RWPE1 (cell line): ENCODE measurements around the gene RPF1.
"Not testable (repeated sequence)": the region's sequence is repeated elsewhere in the genome, so short reads cannot be mapped to it uniquely, and the experiment has no call there.

Source experiments
- CTCF ChIA-PET: fragments of 350-600 bp; sonication (Branson Sonifier 250); formaldehyde crosslinking; extraction: SDS; loops from one replicate; lab custom pipeline; 2021; lab: Yijun Ruan, JAX
- POLR2A ChIA-PET: fragments of 400-600 bp; formaldehyde crosslinking; extraction: SDS; loops from one replicate; lab custom pipeline; 2020; ENCODE audit warnings: antibody characterized with exemption; ENCODE audit not compliant: low non-redundant PET; lab: Yijun Ruan, JAX
- DNase-seq: peaks from one replicate; pipeline ENCODE4 v3.0.0; 2012; ENCODE audit warnings: low spot score
- H3K27ac ChIP-seq: fragments of 450-650 bp; 2 replicates; pipeline ENCODE4 v1.5.1; 2017
- TF ChIP-seq, protein P1 (sequence below): fragments of 450-650 bp; conservative IDR thresholded peaks from 2 replicates; pipeline ENCODE4 v1.5.1; 2017; ENCODE audit warnings: low read depth, mild to moderate bottlenecking

RPF1 gene

DNA sequence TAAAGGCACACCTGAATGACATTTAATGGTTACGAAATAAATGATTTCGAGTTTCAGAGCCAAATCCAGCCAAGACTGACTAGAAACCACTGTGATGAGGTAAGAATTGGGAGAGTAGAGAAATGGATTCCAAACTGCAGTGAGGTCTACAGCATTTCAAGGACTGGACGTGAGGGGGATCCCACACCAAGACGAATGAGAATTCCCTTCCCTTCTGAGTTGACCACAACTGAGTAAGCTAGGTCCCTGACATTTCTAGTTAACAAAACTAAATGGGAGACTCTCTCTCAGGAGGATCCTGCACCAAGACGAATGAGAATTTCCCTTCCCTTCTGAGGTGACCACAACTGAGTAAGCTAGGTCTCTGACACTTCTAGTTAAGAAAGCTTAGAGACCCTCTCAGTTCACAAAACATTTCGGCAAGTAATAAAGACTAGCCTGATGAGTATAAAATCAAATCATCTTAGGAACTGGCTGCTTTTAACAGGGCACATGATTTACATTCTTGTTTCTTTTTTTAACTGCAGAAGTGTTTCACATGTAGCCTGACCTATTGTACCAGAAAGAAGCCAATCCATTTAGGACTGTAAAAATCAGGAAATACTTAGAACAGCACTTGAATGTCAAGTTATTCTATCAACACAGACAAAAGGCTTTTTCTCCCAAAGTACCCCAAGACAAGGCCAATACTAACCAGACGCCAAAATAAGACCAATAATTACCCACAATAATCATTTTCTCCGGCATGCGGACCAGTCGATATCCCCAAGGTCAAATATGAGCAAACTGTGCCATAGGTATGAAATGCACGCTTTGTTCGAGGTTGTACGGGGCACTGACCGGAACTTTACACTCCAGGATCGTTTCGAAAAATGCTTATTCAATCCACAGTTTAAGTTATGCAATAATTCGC lies 25.8 kb downstream of the RPF1 start:
- POLR2A ChIA-PET = interaction anchor here (0.9 kb wide), 1 partner anchor 132 kb away, joined by 3 read pairs; no protein-coding TSS in a partner anchor
- CTCF ChIA-PET = interaction anchor here (1.3 kb wide), 1 partner anchor 115 kb away, joined by 7 read pairs; no protein-coding TSS in a partner anchor
- peak; percentile 15 for DNase-seq
- TF ChIP-seq, protein P1, sequence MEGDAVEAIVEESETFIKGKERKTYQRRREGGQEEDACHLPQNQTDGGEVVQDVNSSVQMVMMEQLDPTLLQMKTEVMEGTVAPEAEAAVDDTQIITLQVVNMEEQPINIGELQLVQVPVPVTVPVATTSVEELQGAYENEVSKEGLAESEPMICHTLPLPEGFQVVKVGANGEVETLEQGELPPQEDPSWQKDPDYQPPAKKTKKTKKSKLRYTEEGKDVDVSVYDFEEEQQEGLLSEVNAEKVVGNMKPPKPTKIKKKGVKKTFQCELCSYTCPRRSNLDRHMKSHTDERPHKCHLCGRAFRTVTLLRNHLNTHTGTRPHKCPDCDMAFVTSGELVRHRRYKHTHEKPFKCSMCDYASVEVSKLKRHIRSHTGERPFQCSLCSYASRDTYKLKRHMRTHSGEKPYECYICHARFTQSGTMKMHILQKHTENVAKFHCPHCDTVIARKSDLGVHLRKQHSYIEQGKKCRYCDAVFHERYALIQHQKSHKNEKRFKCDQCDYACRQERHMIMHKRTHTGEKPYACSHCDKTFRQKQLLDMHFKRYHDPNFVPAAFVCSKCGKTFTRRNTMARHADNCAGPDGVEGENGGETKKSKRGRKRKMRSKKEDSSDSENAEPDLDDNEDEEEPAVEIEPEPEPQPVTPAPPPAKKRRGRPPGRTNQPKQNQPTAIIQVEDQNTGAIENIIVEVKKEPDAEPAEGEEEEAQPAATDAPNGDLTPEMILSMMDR = no peak
- peak overlapping the region; percentile 96 for H3K27ac ChIP-seq

DNA sequence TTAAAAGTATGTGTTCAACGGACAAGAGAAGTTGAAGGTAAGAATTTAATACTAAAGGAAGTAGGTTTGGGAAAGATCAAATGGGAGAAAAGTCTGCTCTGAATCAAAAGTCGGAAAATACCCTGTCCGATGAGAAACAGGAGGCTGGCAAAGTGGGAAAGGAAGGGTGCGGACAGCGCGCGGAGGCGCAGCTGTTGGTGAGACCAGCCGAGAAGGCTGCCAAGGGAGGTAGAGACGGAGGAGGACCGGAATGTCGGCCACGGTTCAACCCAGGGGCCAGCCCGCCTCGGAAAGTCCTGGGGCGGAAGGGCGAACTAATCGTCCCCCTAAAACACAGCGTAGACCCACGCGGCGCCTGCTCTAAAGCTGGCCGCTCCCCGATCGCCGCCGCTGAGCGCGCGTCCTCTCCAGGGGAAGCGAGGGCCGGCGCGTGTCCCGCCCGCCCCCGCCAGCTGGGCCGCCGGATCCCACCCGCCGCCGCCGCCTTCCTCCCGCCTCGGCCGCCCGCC lies 26.5 kb downstream of the RPF1 start:
- ChIA-PET CTCF (interaction anchor here (0.6 kb wide), 2 partner anchors 115 to 119 kb away, joined by 3 to 4 read pairs; no protein-coding TSS in a partner anchor), POLR2A (interaction anchor here (0.6 to 0.9 kb wide), 3 partner anchors 14 to 131 kb away, joined by 3 read pairs; no protein-coding TSS in a partner anchor)
- DNase-seq = peak; percentile 52
- TF ChIP-seq, protein P1 = no peak
- H3K27ac ChIP-seq = peak overlapping the region; percentile 96

DNA sequence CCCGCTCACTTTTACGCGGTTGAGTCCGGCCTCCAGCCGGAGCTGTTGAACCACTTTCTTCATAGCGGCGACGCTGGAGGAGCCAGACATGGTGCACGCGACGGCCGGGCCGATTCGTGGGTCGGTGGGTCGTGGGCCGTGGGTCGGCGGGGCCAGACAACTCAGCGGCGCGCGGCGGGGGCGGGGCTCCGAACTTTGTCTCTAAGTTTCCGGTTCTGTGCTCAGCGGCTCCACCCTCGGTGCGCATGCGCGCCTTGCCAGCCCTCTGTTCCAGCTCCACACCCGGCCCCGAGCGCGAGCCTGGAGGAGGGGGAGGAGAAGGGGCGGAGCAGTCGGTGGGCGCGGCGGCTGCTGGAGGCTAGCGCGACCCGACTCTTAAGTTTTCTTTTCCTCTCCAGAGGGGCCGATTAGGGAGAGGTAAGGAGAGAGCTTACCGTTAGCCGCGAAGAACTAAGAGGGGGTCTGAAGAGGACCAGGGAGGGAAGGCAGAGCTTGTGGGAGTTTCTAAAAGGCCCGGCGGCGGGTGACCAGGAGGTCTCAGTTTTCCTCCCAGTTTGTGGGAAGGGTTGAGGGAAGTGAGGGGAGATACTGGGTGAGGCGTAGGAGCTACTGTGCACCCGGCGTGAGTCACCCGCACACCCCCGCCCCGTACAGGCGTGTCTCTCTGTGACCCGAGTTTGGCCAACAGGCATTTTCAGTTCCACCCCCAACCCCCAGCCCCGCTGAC lies 27.1 kb downstream of the RPF1 start, which contains the start of the genes GNG5 and SPATA1:
GNG5 (minus strand) TSS at position 580 of the 727 bp plus-strand sequence; CDS start at position 90, 490 bp downstream.
SPATA1 (plus strand) TSS at position 385 of the 727 bp plus-strand sequence. CDS start 9,974 bp downstream, outside the sequence.
- DNase-seq = peak; percentile 96
- CTCF ChIA-PET = interaction anchor here (0.6 kb wide), 3 partner anchors 114 to 392 kb away, joined by 3 to 4 read pairs (median 3); no protein-coding TSS in a partner anchor
- POLR2A ChIA-PET = interaction anchor here (0.6 to 0.9 kb wide), 4 partner anchors 15 to 131 kb away, joined by 3 read pairs; no protein-coding TSS in a partner anchor
- H3K27ac ChIP-seq = peak within 1 kb of the TSS; percentile 96
- TF ChIP-seq, protein P1 = no peak

DNA sequence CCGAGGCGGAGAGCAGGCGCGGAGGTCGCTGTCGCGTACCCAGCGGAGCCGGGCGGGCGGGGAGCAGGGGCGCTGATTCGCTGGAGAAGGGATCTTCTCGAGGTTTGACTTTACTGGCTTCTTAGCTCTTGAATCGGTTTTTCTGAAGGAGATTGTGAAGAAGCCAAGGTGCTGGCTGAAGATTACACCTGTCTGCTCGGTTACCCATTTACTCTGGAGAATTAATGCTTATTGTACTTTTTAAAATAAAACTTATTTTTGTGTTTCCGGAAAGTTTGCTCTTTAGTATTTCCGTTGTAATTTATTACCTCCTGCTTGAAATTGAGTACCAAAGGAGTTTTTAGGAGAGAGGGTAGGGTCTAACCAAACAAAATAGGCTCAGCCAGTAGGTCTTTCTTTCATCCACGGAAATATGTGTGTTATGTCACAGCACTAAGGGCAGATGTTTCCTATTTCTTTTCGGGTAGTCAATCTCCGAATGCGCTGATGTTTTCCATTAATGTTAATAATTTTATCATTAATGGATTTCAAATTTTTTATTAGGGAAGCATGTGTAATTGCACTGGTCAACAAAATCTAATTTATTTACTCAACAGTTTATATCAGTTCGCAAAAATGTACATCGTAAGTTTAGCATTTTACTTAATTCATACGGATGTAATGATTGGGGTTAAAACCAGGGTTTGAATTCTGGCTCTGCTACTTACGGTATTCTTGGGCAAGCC lies 27.8 kb downstream of the RPF1 start:
- CTCF ChIA-PET = interaction anchor here (0.6 kb wide), 1 partner anchor 391 kb away, joined by 3 read pairs; no protein-coding TSS in a partner anchor
- TF ChIP-seq, protein P1 = no peak
- DNase-seq = no peak
- POLR2A ChIA-PET = no interaction called here
- peak overlapping the region; percentile 96 for H3K27ac ChIP-seq

DNA sequence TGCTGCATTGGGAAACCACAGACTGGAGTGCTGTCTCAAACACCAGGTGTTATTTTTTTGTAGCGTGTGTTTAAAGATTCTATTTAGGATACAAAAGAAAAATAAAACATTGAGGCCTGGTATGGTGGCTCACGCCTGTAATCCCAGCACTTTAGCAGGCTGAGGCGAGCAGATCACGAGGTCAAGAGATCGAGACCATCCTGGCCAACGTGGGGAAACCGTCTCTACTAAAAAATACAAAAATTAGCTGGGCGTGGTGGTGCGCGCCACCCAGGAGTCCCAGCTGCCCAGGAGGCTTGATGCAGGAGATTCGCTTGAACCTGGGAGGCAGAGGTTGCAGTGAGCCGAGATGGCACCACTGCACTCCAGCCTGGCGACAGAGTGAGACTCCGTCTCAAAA lies 28.8 kb downstream of the RPF1 start:
- CTCF ChIA-PET, POLR2A ChIA-PET, DNase-seq, H3K27ac ChIP-seq: not testable (repeated sequence)

DNA sequence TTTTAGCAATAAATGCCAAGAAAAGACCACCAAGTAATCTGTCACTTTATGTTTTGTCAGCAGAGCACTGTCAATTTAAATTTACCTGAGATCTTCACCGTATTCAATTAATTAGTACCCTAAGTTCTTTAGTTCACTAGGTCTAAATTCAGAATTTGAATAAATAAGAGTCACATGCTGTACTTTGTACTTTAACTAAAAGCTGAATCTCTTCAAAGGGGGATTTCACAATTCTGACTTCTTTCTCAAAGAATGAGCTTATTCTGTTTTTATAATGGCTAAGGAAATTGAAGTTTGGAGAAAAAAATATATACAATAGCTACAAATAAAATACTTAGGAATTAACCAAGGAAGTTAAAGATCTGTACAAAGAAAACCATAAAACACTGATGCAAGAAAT lies 29.4 kb downstream of the RPF1 start:
- POLR2A ChIA-PET = no interaction called here
- CTCF ChIA-PET = no interaction called here
- TF ChIP-seq, protein P1 = no peak
- no peak overlapping the region for H3K27ac ChIP-seq
- DNase-seq = no peak
